ENCODE measurements around the gene PDE11A.

GRCh38 chr2:178018141-178018540 is 54.4 kb downstream of the PDE11A start:
- TF ChIP-seq CTCF (IDR thresholded peaks at IDR 0.05; ENCODE audit: insufficient read depth, low read length, poor library complexity, severe bottlenecking) (no peak), EZH2phosphoT487 (conservative IDR thresholded peaks at IDR 0.05; ENCODE audit: low read length) (no peak)

Data from SU-DHL-6 (cell line).